Stomach (tissue), 4 donors: ENCODE measurements around the gene SOX15.

Experiments
- CTCF ChIP-seq, 7 experiments: fragments of 450-650 bp in 4 of 7; fragments of 200-600 bp in 3 of 7; sonication (generic) in 3 of 7; IDR thresholded peaks; one replicate each; pipeline ENCODE4 v1.5.1; 2016 to 2019; ENCODE audit warnings: antibody characterized with exemption in 7 of 7, control low read depth in 2 of 7, mild to moderate bottlenecking in 1 of 7
- EP300 ChIP-seq: sonication (generic); formaldehyde crosslinking; IDR thresholded peaks from one replicate; pipeline ENCODE4 v1.6.1; 2017; ENCODE audit warnings: antibody characterized with exemption
- POLR2A ChIP-seq, 4 donors: fragments of 450-650 bp; IDR thresholded peaks; one replicate each; pipeline ENCODE4 v1.6.1; 2016; ENCODE audit warnings: antibody characterized with exemption in 4 of 4, control low read depth in 2 of 4, mild to moderate bottlenecking in 1 of 4, moderate library complexity in 1 of 4
- POLR2AphosphoS5 ChIP-seq, 3 donors: sonication (generic); formaldehyde crosslinking; IDR thresholded peaks; one replicate each; pipeline ENCODE4 v1.6.1; 2016; ENCODE audit warnings: antibody characterized with exemption in 3 of 3

- no peak for TF ChIP-seq POLR2A (IDR thresholded peaks at IDR 0.05)
- TF ChIP-seq CTCF (IDR thresholded peaks at IDR 0.05): no peak
- peak in 1 of 3 donors; percentile 7 for TF ChIP-seq POLR2AphosphoS5 (IDR thresholded peaks at IDR 0.05)
- TF ChIP-seq EP300: no peak
Measured at GRCh38 chr17:7574176-7574953, 15.5 kb downstream of the SOX15 start.
